ENCODE data around the gene VAMP2. TPM values are rescaled to one million over a fixed set of nuclear protein-coding genes. Genes with fewer than 3 reads are reported as not detected.

The VAMP2 gene
- polyA plus RNA-seq, 4 donors, result 27.5 to 75.9 (median 46.7) TPM

GRCh38 chr17:8155231-8155995 lies 7.3 kb downstream of the VAMP2 start:
- WGBS, 3 donors, result 18 to 33% (median 27%) methylated on average over 14 of the region's 14 CpGs
- H3K4me1 ChIP-seq (ENCODE audit: control insufficient read depth in 3 of 3, insufficient read depth in 2 of 3, low read depth in 1 of 3, low read length in 2 of 3), result peaks cover 0 to 67% (median 12%) of the 10 kb centered on the region in 3 donors
- FAIRE-seq (no peak), DNase-seq (peak; percentile 41 to 42)
- H3K27me3 ChIP-seq (ENCODE audit: control insufficient read depth in 3 of 3, insufficient read depth in 3 of 3, low read length in 3 of 3), result no peaks in the 10 kb centered on the region
- H3K4me3 ChIP-seq (ENCODE audit: low read depth in 1 of 3, low read length in 3 of 3), result peak overlapping the region; percentile 58 to 71 (median 59)
- peak overlapping the region; percentile 90 to 97 (median 92) for H3K27ac ChIP-seq (ENCODE audit: low read depth in 1 of 3, low read length in 2 of 3)
- H3K36me3 ChIP-seq (ENCODE audit: control insufficient read depth in 3 of 3, insufficient read depth in 2 of 3, low read depth in 1 of 3, low read length in 3 of 3), result peaks cover 0 to 30% (median 2%) of the 10 kb centered on the region in 3 donors
- no peaks in the 10 kb centered on the region for H3K9me3 ChIP-seq (ENCODE audit: control insufficient read depth in 2 of 2, insufficient read depth in 1 of 2, low read depth in 1 of 2, low read length in 1 of 2)

- WGBS, 3 donors, result 47 to 53% (median 49%) methylated on average over 11 of the region's 11 CpGs
- no peaks in the 10 kb centered on the region for H3K27me3 ChIP-seq (ENCODE audit: control insufficient read depth in 3 of 3, insufficient read depth in 3 of 3, low read length in 3 of 3)
- peak overlapping the region; percentile 58 to 71 (median 59) for H3K4me3 ChIP-seq (ENCODE audit: low read depth in 1 of 3, low read length in 3 of 3)
- H3K9me3 ChIP-seq (ENCODE audit: control insufficient read depth in 2 of 2, insufficient read depth in 1 of 2, low read depth in 1 of 2, low read length in 1 of 2), result no peaks in the 10 kb centered on the region
- peak overlapping the region; percentile 90 to 97 (median 92) for H3K27ac ChIP-seq (ENCODE audit: low read depth in 1 of 3, low read length in 2 of 3)
- FAIRE-seq (no peak), DNase-seq (peak in 1 of 2 donors; percentile 33)
- peaks cover 0 to 70% (median 12%) of the 10 kb centered on the region in 3 donors for H3K4me1 ChIP-seq (ENCODE audit: control insufficient read depth in 3 of 3, insufficient read depth in 2 of 3, low read depth in 1 of 3, low read length in 2 of 3)
- peaks cover 1 to 32% (median 3%) of the 10 kb centered on the region in 3 donors for H3K36me3 ChIP-seq (ENCODE audit: control insufficient read depth in 3 of 3, insufficient read depth in 2 of 3, low read depth in 1 of 3, low read length in 3 of 3)
These were observed 8.1 kb downstream of the VAMP2 start for GRCh38 chr17:8154608-8155155.

- FAIRE-seq (no peak), DNase-seq (peak; percentile 94 to 96)
- peak overlapping the region in 2 of 3 donors; percentile 59 to 71 for H3K4me3 ChIP-seq (ENCODE audit: low read depth in 1 of 3, low read length in 3 of 3)
- no peaks in the 10 kb centered on the region for H3K9me3 ChIP-seq (ENCODE audit: control insufficient read depth in 2 of 2, insufficient read depth in 1 of 2, low read depth in 1 of 2, low read length in 1 of 2)
- 3 to 4% (median 4%) methylated on average over 17 to 22 of the region's 22 CpGs for WGBS, 3 donors
- H3K27ac ChIP-seq (ENCODE audit: low read depth in 1 of 3, low read length in 2 of 3), result peak overlapping the region; percentile 90 to 97 (median 92)
- peaks cover 0 to 66% (median 12%) of the 10 kb centered on the region in 3 donors for H3K4me1 ChIP-seq (ENCODE audit: control insufficient read depth in 3 of 3, insufficient read depth in 2 of 3, low read depth in 1 of 3, low read length in 2 of 3)
- peaks cover 6 to 32% (median 7%) of the 10 kb centered on the region in 3 donors for H3K36me3 ChIP-seq (ENCODE audit: control insufficient read depth in 3 of 3, insufficient read depth in 2 of 3, low read depth in 1 of 3, low read length in 3 of 3)
- no peaks in the 10 kb centered on the region for H3K27me3 ChIP-seq (ENCODE audit: control insufficient read depth in 3 of 3, insufficient read depth in 3 of 3, low read length in 3 of 3)
These were observed 8.7 kb downstream of the VAMP2 start for GRCh38 chr17:8153957-8154607.

GRCh38 chr17:8153525-8153956 lies 9.2 kb downstream of the VAMP2 start:
- Histone ChIP-seq H3K4me3 (ENCODE audit: low read depth in 1 of 3, low read length in 3 of 3) (peak overlapping the region in 1 of 3 donors; percentile 20), H3K36me3 (ENCODE audit: control insufficient read depth in 3 of 3, insufficient read depth in 2 of 3, low read depth in 1 of 3, low read length in 3 of 3) (peaks cover 7 to 35% (median 7%) of the 10 kb centered on the region in 3 donors), H3K9me3 (ENCODE audit: control insufficient read depth in 2 of 2, insufficient read depth in 1 of 2, low read depth in 1 of 2, low read length in 1 of 2) (no peaks in the 10 kb centered on the region), H3K4me1 (ENCODE audit: control insufficient read depth in 3 of 3, insufficient read depth in 2 of 3, low read depth in 1 of 3, low read length in 2 of 3) (peaks cover 0 to 65% (median 12%) of the 10 kb centered on the region in 3 donors), H3K27me3 (ENCODE audit: control insufficient read depth in 3 of 3, insufficient read depth in 3 of 3, low read length in 3 of 3) (no peaks in the 10 kb centered on the region), H3K27ac (ENCODE audit: low read depth in 1 of 3, low read length in 2 of 3) (peak overlapping the region; percentile 90 to 97 (median 92))
- DNase-seq, result peak; percentile 96 to 97
- WGBS, 3 donors, result 4 to 20% (median 14%) methylated on average over 13 of the region's 13 CpGs
- no peak for FAIRE-seq

- Histone ChIP-seq H3K9me3 (ENCODE audit: control insufficient read depth in 2 of 2, insufficient read depth in 1 of 2, low read depth in 1 of 2, low read length in 1 of 2) (no peaks in the 10 kb centered on the region), H3K36me3 (ENCODE audit: control insufficient read depth in 3 of 3, insufficient read depth in 2 of 3, low read depth in 1 of 3, low read length in 3 of 3) (peaks cover 11 to 35% (median 12%) of the 10 kb centered on the region in 3 donors), H3K4me3 (ENCODE audit: low read depth in 1 of 3, low read length in 3 of 3) (no peak overlapping the region), H3K27me3 (ENCODE audit: control insufficient read depth in 3 of 3, insufficient read depth in 3 of 3, low read length in 3 of 3) (no peaks in the 10 kb centered on the region), H3K27ac (ENCODE audit: low read depth in 1 of 3, low read length in 2 of 3) (peak overlapping the region; percentile 90 to 97 (median 92)), H3K4me1 (ENCODE audit: control insufficient read depth in 3 of 3, insufficient read depth in 2 of 3, low read depth in 1 of 3, low read length in 2 of 3) (peaks cover 0 to 62% (median 12%) of the 10 kb centered on the region in 3 donors)
- 68 to 71% (median 71%) methylated on average over 7 of the region's 7 CpGs for WGBS, 3 donors
- FAIRE-seq (no peak), DNase-seq (no peak)
These were observed 9.7 kb downstream of the VAMP2 start for GRCh38 chr17:8153031-8153451.

- no peak for FAIRE-seq
These were observed 10.5 kb downstream of the VAMP2 start, which contains the start of gene PER1 for GRCh38 chr17:8152112-8152775. TSS of gene PER1 (minus strand) at chr17:8152404. CDS start at chr17:8150706, 1,698 bp downstream.

GRCh38 chr17:8151641-8152111 lies 11.1 kb downstream of the VAMP2 start:
- Histone ChIP-seq H3K9me3 (ENCODE audit: control insufficient read depth in 2 of 2, insufficient read depth in 1 of 2, low read depth in 1 of 2, low read length in 1 of 2) (no peaks in the 10 kb centered on the region), H3K36me3 (ENCODE audit: control insufficient read depth in 3 of 3, insufficient read depth in 2 of 3, low read depth in 1 of 3, low read length in 3 of 3) (peaks cover 21 to 45% (median 24%) of the 10 kb centered on the region in 3 donors), H3K4me3 (ENCODE audit: low read depth in 1 of 3, low read length in 3 of 3) (peak overlapping the region; percentile 59 to 69 (median 64)), H3K27ac (ENCODE audit: low read depth in 1 of 3, low read length in 2 of 3) (peak overlapping the region; percentile 90 to 97 (median 92)), H3K27me3 (ENCODE audit: control insufficient read depth in 3 of 3, insufficient read depth in 3 of 3, low read length in 3 of 3) (no peaks in the 10 kb centered on the region), H3K4me1 (ENCODE audit: control insufficient read depth in 3 of 3, insufficient read depth in 2 of 3, low read depth in 1 of 3, low read length in 2 of 3) (peaks cover 0 to 56% (median 12%) of the 10 kb centered on the region in 3 donors)
- DNase-seq (peak in 1 of 2 donors; percentile 77), FAIRE-seq (no peak)
- WGBS, 3 donors, result 1 to 3% (median 3%) methylated on average over 22 of the region's 22 CpGs

More at GRCh38 chr17:8152112-8152775, 10.5 kb downstream of the VAMP2 start, which contains the start of gene PER1:
- 2 to 7% (median 6%) methylated on average over 34 to 42 of the region's 42 CpGs for WGBS, 3 donors
- Histone ChIP-seq H3K4me1 (ENCODE audit: control insufficient read depth in 3 of 3, insufficient read depth in 2 of 3, low read depth in 1 of 3, low read length in 2 of 3) (peaks cover 0 to 62% (median 12%) of the 10 kb centered on the region in 3 donors), H3K27me3 (ENCODE audit: control insufficient read depth in 3 of 3, insufficient read depth in 3 of 3, low read length in 3 of 3) (no peaks in the 10 kb centered on the region), H3K36me3 (ENCODE audit: control insufficient read depth in 3 of 3, insufficient read depth in 2 of 3, low read depth in 1 of 3, low read length in 3 of 3) (peaks cover 19 to 39% (median 19%) of the 10 kb centered on the region in 3 donors), H3K27ac (ENCODE audit: low read depth in 1 of 3, low read length in 2 of 3) (peak within 1 kb of the TSS; percentile 90 to 97 (median 92)), H3K9me3 (ENCODE audit: control insufficient read depth in 2 of 2, insufficient read depth in 1 of 2, low read depth in 1 of 2, low read length in 1 of 2) (no peaks in the 10 kb centered on the region), H3K4me3 (ENCODE audit: low read depth in 1 of 3, low read length in 3 of 3) (peak within 1 kb of the TSS; percentile 59 to 69 (median 64))
- DNase-seq, result peak; percentile 96 to 97
